HCT116 (cell line): Measurements from ENCODE around the gene KCTD19. TPM values are rescaled to one million over a fixed set of nuclear protein-coding genes. Genes with fewer than 3 reads are reported as not detected.

Experiments
- ATAC-seq: fragments of 200-7000 bp; cut with Tn5 transposase; 2 replicates; pipeline ENCODE4 v1.9.1; 2020; ENCODE audit warnings: mild to moderate bottlenecking, moderate library complexity
- BruUV-seq: library from RNA; stranded (reverse); fragments of 400-500 nt; replicated peaks from 2 replicates; lab custom pipeline; 2021; lab: Mats Ljungman, UMichigan
- CTCF ChIA-PET: fragments of 300-600 bp; sonication (Branson Sonifier 250); formaldehyde crosslinking; loops from one replicate; lab custom pipeline; 2021; ENCODE audit warnings: antibody characterized with exemption; lab: Charles Lee
- POLR2A ChIA-PET: fragments of 300-600, 350-600 bp; sonication (Branson Sonifier 250); formaldehyde crosslinking; loops from one replicate; lab custom pipeline; 2021; ENCODE audit warnings: antibody characterized with exemption; lab: Charles Lee
- RAD21 ChIA-PET, 2 experiments: fragments of 300-600 bp; sonication (Branson Sonifier 250); formaldehyde crosslinking; loops; one replicate each; lab custom pipeline; 2023; ENCODE audit warnings: low total read pairs in 2 of 2; ENCODE audit not compliant: uncharacterized antibody in 2 of 2, unreplicated experiment in 2 of 2, low non-redundant PET in 1 of 2; lab: Charles Lee
- DNase-seq: peaks from one replicate; pipeline ENCODE4 v3.0.0-alpha.2; 2010; ENCODE audit warnings: low read depth, low spot score
- H2AFZ ChIP-seq: fragments of 200-600 bp; shearing (Covaris generic), sonication (generic); 2 replicates; pipeline ENCODE4 v1.6.1; 2017; ENCODE audit warnings: low read depth, mixed run types, mixed read lengths, antibody characterized with exemption, low read length; ENCODE audit not compliant: poor library complexity, severe bottlenecking
- H3K27ac ChIP-seq: 2 replicates; pipeline ENCODE4 v1.5.1; 2012; ENCODE audit warnings: low read depth, low read length
- H3K27me3 ChIP-seq: fragments of 200-600 bp; sonication (generic); 2 replicates; pipeline ENCODE4 v1.6.1; 2016; ENCODE audit warnings: mixed run types, low read length, mixed read lengths; ENCODE audit not compliant: insufficient read depth
- H3K36me3 ChIP-seq, 2 experiments: fragments of 200-500 bp in 1 of 2; fragments of 200-600 bp in 1 of 2; sonication (Bioruptor generic) in 1 of 2; sonication (generic) in 1 of 2; 2 replicates each; pipeline versions ENCODE4 v1.5.1 to v1.6.1; 2014 to 2016; ENCODE audit warnings: low read length in 2 of 2, inconsistent platforms in 1 of 2, mixed read lengths in 1 of 2, mixed run types in 1 of 2; ENCODE audit not compliant: insufficient read depth in 2 of 2, control insufficient read depth in 1 of 2
- H3K4me1 ChIP-seq, 2 experiments: fragments of 200-600 bp in 1 of 2; sonication (generic) in 1 of 2; 2 replicates each; pipeline versions ENCODE4 v1.5.1 to v1.6.1; 2012 to 2017; ENCODE audit warnings: low read length in 2 of 2, inconsistent platforms in 1 of 2, mild to moderate bottlenecking in 1 of 2, mixed read lengths in 1 of 2, mixed run types in 1 of 2, moderate library complexity in 1 of 2; ENCODE audit not compliant: insufficient read depth in 2 of 2, control insufficient read depth in 1 of 2
- H3K4me2 ChIP-seq: fragments of 200-600 bp; sonication (generic); 2 replicates; pipeline ENCODE4 v1.6.1; 2017; ENCODE audit warnings: mixed run types, low read length, mixed read lengths
- H3K4me3 ChIP-seq, 2 experiments: fragments of 200-600 bp in 1 of 2; sonication (generic) in 1 of 2; replicated peaks in 1 of 2; 2 replicates each; pipeline ENCODE4 v1.5.1; 2011 to 2016; ENCODE audit warnings: low read length in 2 of 2, control low read depth in 1 of 2, low read depth in 1 of 2, mild to moderate bottlenecking in 1 of 2, mixed read lengths in 1 of 2, mixed run types in 1 of 2
- H3K79me2 ChIP-seq: fragments of 200-600 bp; sonication (generic); 2 replicates; pipeline ENCODE4 v1.6.1; 2017; ENCODE audit warnings: mild to moderate bottlenecking, mixed run types, low read length, moderate library complexity, mixed read lengths; ENCODE audit not compliant: insufficient read depth
- H3K9ac ChIP-seq: fragments of 200-600 bp; sonication (generic); 2 replicates; pipeline ENCODE4 v1.6.1; 2016; ENCODE audit warnings: low read length, mixed read lengths
- H3K9me2 ChIP-seq: fragments of 200-600 bp; sonication (generic), shearing (Covaris generic); 2 replicates; pipeline ENCODE4 v1.6.1; 2017; ENCODE audit warnings: mixed run types, mild to moderate bottlenecking, moderate library complexity; ENCODE audit not compliant: insufficient read depth
- H3K9me3 ChIP-seq, 2 experiments: fragments of 200-500 bp in 1 of 2; fragments of 200-600 bp in 1 of 2; sonication (Bioruptor generic) in 1 of 2; sonication (generic) in 1 of 2; 2 replicates each; pipeline ENCODE4 v1.6.1; 2014 to 2017; ENCODE audit warnings: low read length in 2 of 2, mixed read lengths in 2 of 2, inconsistent platforms in 1 of 2, low read depth in 1 of 2, mild to moderate bottlenecking in 1 of 2, mixed run types in 1 of 2, moderate library complexity in 1 of 2; ENCODE audit not compliant: control insufficient read depth in 1 of 2, insufficient read depth in 1 of 2
- H4K20me1 ChIP-seq: fragments of 200-600 bp; sonication (generic), shearing (Covaris generic); 2 replicates; pipeline ENCODE4 v1.6.1; 2017; ENCODE audit warnings: mixed run types, mild to moderate bottlenecking, moderate library complexity; ENCODE audit not compliant: insufficient read depth
- CTCF ChIP-seq, 3 experiments: fragments of 200-600 bp in 1 of 3; sonication (generic) in 1 of 3; IDR thresholded peaks in 2 of 3; conservative IDR thresholded peaks in 1 of 3; 2 replicates each; pipeline ENCODE4 v1.5.1; 2012 to 2017; ENCODE audit warnings: low read depth in 2 of 3, low read length in 2 of 3, antibody characterized with exemption in 1 of 3, borderline replicate concordance in 1 of 3, control low read depth in 1 of 3, mild to moderate bottlenecking in 1 of 3, mixed read lengths in 1 of 3, mixed run types in 1 of 3, moderate library complexity in 1 of 3; ENCODE audit not compliant: insufficient read depth in 1 of 3
- POLR2A ChIP-seq: IDR thresholded peaks from 2 replicates; pipeline ENCODE4 v1.7.0; 2011; ENCODE audit warnings: borderline replicate concordance; ENCODE audit not compliant: insufficient read depth, insufficient read length; ENCODE audit errors: extremely low read depth
- POLR2AphosphoS5 ChIP-seq: IDR thresholded peaks from 2 replicates; pipeline ENCODE4 v1.6.1; 2011; ENCODE audit warnings: mild to moderate bottlenecking, low read depth, low read length, moderate library complexity
- TCF7L2 ChIP-seq: IDR thresholded peaks from 2 replicates; pipeline ENCODE4 v1.7.0; 2011; ENCODE audit warnings: borderline replicate concordance, inconsistent platforms; ENCODE audit not compliant: insufficient read depth, insufficient read length; ENCODE audit errors: extremely low read depth
- YY1 ChIP-seq: IDR thresholded peaks from 2 replicates; pipeline ENCODE4 v1.6.1; 2011; ENCODE audit warnings: low read length, low read depth, moderate library complexity, mild to moderate bottlenecking; ENCODE audit not compliant: insufficient replicate concordance; ENCODE audit errors: extremely low read depth
- intact Hi-C: fragments of 100-400 bp; cut with micrococcal nuclease; formaldehyde crosslinking; loops from 2 replicates; pipeline ENCODE4 v1.10.0; 2022
- total RNA-seq: library from RNA; stranded (reverse); gene quantifications from one replicate; pipeline ENCODE4 v1.2.1, GENCODE V29; 2021; ENCODE audit not compliant: unreplicated experiment

KCTD19 gene
- total RNA-seq, 1 experiment from 2014 or later: not detected

DNA sequence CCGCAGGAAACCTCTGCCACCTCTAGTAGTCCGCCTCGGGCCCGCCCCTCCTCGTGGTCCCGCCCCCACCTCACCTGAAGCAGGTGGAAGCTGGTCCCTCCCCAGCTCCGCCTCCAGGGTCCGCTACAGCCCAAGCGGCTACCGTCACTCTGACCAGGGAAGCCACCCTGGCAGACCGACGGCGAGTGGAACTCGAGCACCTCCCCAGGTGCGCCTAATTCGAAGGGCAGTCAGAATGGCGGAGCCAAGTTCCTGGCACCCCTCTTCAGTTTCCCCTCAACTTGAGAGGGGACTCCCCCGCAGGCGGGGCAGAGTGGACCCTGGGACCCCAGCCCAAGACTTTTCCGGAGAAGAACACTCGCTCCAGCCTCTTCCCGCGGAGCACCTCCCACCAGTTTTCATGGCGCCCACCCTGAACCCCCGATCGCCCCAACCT is 79.8 kb downstream of the KCTD19 start:
- Histone ChIP-seq H4K20me1 (no peaks in the 10 kb centered on the region), H3K27ac (peak overlapping the region; percentile 92), H3K27me3 (no peaks in the 10 kb centered on the region), H3K4me2 (peak overlapping the region; percentile 94), H3K4me1 (peaks cover 42 to 70% of the 10 kb centered on the region in 2 experiments), H3K9ac (peak overlapping the region; percentile 87), H3K9me3 (no peaks in the 10 kb centered on the region), H3K79me2 (peaks cover 43% of the 10 kb centered on the region), H3K36me3 (no peaks in the 10 kb centered on the region), H3K4me3 (peak overlapping the region; percentile 71 to 92), H3K9me2 (no peaks in the 10 kb centered on the region), H2AFZ (no peak overlapping the region)
- BruUV-seq: TSS peak; percentile 69
- POLR2A ChIA-PET: interaction anchor here (0.6 to 2.7 kb wide), 12 partner anchors 8 to 136 kb away, joined by 3 to 13 read pairs (median 4); partner anchors contain the start of gene TMEM208
- DNase-seq (peak; percentile 84), ATAC-seq (peak; percentile 69)
- peak in 1 of 3 experiments; percentile 23; a peak in 2 of 6 replicates for TF ChIP-seq CTCF (IDR thresholded peaks at IDR 0.05 in 2 of 3, conservative IDR thresholded peaks at IDR 0.05 in 1 of 3; ENCODE audit: borderline replicate concordance in 1 of 3, insufficient read depth in 1 of 3, low read depth in 2 of 3, low read length in 2 of 3)
- peak; percentile 19 for TF ChIP-seq YY1
- no peak for TF ChIP-seq TCF7L2
- peak; percentile 41 for TF ChIP-seq POLR2A
- peak; percentile 87 for TF ChIP-seq POLR2AphosphoS5
- RAD21 ChIA-PET: interaction anchor here (0.6 to 1.6 kb wide), 4 partner anchors 20 to 170 kb away, joined by 3 to 6 read pairs (median 4); partner anchors contain the start of genes TMEM208 (in 1 of the 2) and ZDHHC1 (in 1 of the 2)
- intact Hi-C loops: loop anchor here (2.0 to 5.0 kb wide), 2 partner anchors 30 to 171 kb away; partner anchors contain the start of gene ZDHHC1
- CTCF ChIA-PET: interaction anchor here (0.7 to 4.4 kb wide), 15 partner anchors 10 to 286 kb away, joined by 3 to 17 read pairs (median 3); partner anchors contain the start of genes ATP6V0D1, CES3, ELMO3 and FBXL8
